HG03064 (cell line): ENCODE results near the gene IRS2.
A peak's percentile ranks its signal among the peaks of the same experiment; 100 is the strongest.
"Not testable (repeated sequence)": the region's sequence is repeated elsewhere in the genome, so short reads cannot be mapped to it uniquely, and the experiment has no call there.

ENCODE experiments used
- ATAC-seq: cut with Tn5 transposase; IDR thresholded peaks from one replicate; pipeline ENCODE4 v1.9.1; 2021; ENCODE audit warnings: low read depth; ENCODE audit not compliant: unreplicated experiment

IRS2 gene

DNA sequence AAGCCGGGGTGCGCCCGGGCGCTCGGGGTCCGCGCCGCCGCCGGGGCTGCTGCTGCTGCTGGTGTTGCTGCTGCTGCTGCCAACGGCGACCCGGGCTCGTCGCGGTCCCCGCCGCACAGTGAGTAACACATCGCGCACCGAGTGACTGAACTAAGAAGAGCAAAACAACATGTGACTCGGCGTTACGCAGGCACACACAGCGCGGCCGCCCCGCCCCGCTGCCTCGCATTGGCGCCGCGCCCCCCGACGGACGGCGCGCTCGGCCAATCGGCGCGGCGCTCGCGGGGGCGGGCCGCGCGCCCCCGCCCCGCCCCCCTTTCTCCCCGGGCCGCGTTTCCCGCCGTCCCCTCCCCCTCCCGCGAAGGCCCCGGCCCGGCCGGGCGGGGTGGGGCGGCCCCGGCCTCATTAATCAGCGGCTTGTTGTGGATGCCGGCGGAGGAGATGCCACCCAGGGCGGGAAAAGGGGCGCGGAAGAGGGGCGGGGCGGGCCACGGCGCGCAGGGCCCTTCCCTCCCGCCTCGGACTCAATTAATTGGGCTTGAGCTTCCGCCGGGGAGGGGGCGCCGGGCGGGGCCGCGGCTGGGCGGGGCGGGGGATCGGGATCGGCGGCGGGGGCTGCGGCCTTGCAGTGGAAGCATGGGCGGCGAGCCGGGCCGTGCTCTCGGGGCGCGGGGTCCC, at the start of gene IRS2:
IRS2 (minus strand) TSS at position 127 of the 678 bp plus-strand sequence. CDS start 530 bp downstream, outside the sequence.
- peak; percentile 95 for ATAC-seq

GRCh38 chr13:109834973-109835720, 48.8 kb upstream of the IRS2 start:
- no peak for ATAC-seq

DNA sequence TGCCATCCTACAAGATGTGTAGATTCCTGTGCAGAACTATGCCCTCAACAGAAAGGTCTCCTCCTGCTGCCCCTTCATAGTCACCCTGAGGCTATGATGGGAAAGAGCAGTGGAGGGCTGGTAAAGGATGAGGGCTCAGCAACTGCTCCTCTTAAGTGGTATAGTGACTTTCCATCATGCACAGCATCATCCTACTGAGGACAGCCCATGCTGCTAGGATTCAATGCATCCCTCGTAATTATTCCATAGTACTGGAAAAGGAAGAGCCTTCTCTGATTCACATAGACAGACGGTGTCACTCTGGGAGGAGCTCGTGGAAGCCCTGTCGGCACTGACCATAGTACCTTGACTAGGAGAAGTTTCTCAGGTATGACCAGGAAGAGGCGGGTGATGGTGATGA, 47.6 kb upstream of the IRS2 start:
- no peak for ATAC-seq

DNA sequence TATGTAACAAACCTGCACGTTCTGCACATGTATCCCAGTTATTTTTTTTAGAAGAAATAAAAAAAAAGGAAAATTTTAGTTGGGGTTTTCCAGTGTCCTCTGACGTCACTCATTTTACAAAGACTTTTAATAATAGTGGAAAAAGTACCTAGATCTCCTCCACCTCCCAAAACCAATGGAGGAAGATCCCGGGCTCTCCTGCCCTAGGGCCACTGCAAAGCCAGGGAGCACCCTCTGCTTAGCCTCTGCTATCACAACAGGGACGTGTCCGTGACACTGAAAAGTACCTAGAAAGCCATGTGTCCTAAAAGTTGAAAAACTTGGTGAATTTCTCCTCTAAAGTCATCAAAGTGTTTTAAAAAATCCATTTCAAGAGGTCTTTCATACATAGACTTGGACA, 46.7 kb upstream of the IRS2 start:
- no peak for ATAC-seq

GRCh38 chr13:109828591-109829316, 42.4 kb upstream of the IRS2 start:
- not testable (repeated sequence) for ATAC-seq

GRCh38 chr13:109823201-109823600, 36.8 kb upstream of the IRS2 start:
- ATAC-seq: not testable (repeated sequence)

DNA sequence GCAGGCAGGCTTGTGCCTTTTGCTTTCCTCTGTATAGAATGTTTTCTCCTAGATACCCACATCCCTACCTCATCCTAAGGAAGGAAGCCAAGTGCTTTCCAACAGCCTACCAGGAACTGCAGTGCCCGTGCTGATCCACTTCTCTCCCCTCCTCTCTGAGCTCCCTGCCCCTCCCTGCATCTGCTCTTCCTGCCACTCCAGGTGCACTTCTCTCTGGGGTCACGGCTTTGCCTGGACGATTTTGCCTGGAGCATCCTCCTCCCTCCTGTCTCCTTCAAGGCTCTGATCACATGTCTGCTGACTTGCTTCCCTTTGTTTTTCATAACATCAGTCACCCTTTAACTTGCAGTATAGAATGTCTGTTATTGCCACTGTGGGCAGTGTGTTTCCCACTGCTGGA, 34.7 kb upstream of the IRS2 start:
- ATAC-seq: no peak

DNA sequence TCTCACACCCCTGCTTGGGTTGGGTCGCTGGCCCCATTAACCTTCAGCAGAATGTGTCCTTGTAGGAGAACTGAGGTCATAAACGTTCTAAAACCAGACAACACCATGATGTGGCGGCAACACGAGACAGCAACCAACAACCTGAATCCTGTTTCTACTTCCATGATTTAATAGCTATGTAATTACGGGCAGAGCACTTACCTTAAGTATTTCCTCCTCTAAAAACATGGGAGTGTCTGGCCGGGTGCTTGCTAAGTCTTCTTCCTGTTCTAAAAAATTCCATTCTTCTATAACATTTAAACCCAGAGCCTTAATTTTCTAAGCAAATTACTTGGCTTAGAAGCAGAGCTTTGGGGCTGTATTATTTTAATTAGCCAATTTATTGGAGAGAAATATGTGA, 33.5 kb upstream of the IRS2 start:
- no peak for ATAC-seq

DNA sequence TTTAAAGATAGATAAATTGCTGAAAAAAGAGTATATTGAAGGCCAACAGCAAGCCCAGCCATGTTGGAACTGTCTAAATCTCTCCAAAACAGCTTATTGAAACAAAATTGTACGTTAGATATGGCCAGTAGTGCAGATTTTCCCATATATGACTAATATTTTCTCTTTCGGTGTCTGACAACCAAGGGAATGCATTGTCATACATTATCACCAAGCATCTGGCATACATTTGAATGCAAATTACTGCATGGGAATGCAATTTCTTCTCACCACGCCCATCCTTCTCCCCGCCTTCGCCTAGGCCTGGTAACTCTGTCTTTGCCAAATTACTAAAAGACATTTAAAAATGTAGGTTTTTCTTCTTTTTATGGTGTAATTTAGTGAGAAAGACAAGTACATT, 32.5 kb upstream of the IRS2 start:
- no peak for ATAC-seq

DNA sequence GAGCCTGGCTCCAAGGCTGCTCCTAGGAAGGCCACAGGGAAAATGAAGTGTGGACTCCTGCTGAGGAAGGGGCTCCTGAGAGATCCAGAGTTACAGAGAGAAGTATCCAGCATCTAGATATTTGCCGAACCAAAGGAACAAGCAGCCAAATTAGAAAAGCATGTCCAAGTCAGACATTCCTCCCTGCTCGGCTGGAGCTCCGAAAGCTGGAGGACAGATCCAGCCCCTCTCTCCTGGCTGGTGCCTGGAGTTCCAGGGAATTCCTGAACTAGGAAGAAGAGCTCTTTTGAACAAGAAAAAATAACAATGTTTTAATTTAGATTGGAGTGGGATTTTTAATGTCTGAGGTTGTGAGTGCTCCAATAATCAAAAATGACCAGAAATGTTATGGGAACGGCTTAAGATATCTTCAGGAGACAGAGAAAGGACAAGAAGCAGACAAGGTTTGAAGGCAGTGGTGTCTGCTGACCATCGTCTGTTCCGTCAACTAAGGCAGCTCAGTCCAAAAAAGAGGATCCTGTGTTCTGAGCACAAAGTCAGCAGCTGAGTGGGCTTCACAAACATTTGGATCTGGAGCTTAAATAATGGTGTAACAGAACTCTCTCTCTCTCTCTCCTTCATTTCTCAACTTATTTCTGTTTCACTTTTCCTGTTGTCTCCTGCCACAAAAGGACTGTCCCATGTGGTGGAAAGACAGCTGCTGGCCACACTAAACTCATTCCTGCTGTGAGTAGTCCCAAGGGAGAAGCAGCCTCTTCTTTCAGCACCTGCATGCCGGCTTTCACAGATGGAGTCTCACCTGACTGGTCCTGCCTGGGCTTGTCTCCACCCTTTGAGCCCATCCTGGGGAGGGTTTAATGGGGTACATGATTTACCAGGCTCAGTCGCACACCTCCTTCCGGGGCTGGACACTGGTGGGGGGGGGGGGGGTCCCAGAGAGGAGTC, 31.5 kb upstream of the IRS2 start:
- ATAC-seq: no peak

GRCh38 chr13:109816808-109817203, 30.4 kb upstream of the IRS2 start:
- ATAC-seq: no peak

DNA sequence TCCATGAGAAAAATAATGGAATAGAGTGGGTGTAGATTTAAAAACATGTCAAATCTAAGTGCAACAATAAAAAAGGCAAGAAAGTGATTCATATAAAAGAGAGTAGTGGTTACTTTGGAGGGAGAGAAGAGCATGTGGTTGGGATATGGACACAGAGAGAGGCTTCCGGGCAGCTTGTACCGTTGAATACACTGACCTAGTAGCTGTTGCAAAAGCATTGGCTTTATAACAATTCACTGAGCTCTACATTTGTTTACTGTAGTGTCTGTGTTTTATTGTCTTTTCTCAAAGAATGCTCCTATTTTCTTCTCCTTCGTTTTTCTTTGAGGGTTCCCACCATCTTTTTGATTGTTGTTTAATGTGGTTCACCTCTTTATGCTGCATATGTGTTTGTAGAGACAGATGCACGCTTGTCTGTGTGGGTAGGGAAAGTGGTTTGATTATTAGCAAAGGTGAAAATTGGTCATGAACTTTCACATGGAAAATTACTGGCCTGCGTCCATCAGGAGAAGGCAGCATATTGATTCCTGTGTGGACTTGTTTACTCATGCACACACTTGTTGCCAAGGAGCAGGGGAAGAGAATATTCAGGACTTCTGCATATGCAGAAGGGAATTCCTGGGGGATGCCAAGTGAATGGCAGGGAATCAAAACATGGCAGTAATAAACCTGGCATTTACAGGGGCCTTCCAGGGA, 29.9 kb upstream of the IRS2 start:
- no peak for ATAC-seq

DNA sequence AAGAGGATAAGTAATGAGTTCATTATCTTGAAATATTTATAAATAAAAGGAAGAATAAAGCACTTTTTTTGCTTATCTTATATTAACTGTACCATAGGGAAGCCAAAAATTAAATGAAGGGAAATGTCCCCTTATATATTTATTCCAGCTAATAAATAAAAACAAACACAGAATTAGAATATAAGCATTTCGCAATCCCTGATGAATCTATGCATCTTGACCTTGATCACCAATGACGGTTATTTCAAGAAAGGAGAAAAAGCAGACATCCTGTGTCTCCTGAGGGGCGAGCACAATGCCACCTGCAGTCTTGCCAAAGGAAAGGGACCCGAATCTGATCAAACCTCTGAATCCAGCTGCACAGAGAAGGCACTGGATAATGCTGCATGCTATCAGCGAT, 29.3 kb upstream of the IRS2 start:
- ATAC-seq: no peak

GRCh38 chr13:109813663-109814062, 27.3 kb upstream of the IRS2 start:
- ATAC-seq: no peak

- no peak for ATAC-seq
Measured at GRCh38 chr13:109812382-109812781, 26.0 kb upstream of the IRS2 start.

DNA sequence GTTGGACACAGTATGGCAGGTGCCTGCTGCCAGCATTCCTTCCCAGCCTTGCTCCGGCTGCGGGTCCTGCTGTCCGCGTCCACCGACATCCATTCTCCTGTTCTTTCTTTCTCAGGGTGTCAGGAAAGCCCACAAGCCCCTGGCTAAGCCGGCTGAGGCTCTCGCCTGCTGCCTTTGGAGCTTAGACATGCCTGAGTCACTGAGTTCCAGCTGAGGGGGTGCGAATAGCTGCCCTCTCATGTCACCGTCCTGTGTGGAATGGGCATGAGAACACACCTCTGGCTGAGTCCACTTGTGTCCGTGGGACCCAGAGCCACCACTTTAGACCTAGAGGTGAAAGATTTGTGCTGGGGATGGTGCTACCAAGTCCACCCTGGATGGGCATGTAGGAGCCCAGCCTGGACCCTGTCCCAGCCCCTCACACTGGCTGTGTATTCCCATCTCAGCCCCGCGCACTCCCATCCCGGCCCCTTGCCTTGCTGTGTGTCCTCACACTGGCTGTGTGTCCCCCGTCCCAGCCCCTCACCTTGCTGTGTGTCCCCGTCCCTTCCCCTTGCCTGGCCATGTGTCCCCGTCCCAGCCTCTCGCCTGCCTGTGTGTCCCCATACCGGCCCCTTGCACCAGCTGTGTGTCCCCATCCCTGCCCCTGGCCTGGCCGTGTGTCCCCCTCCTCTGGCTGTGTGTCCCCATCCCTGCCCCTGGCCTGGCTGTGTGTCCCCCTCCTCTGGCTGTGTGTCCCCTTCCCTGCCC, 24.6 kb upstream of the IRS2 start:
- ATAC-seq: no peak

GRCh38 chr13:109809216-109809932, 23.0 kb upstream of the IRS2 start:
- ATAC-seq: no peak

DNA sequence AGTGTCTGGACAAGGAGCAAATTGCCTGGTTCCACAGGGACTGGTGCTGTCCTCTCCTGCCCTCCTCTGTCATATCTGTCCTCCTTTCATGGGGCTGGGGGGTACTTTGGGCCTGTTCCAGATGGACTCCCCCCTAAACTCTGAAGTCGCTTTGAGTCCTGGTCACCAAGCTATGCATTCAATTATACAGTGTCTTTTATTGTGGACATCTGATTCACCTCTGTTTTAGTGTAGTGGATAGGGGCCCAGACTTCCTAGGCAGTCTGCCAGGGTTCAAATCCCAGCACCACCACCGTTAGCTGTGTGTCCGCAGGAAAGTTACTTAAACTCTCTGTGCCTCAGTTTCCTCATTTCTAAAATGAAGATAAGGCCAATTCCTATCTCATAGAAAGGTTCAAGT, 21.0 kb upstream of the IRS2 start:
- no peak for ATAC-seq

DNA sequence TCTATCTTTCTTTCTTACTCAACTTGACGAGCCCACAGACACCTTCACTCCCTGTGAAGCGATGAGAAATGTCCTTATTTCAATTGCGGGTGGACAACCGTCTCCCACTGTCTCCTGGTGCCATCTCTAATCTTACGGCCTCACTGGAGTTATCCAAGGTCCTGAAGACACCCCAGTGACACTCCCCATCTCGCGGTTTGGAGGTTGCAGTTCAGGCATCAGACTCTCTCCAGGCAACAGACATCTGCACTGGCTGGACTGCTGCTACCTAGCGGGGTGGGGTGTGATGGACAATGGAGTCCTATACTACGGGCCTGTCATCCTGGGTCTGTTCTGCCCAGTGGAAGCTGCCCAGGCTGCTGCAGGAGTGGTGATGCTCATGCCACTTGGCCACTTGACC, 18.3 kb upstream of the IRS2 start:
- no peak for ATAC-seq
